Dendritic cell treated with granulocyte-macrophage colony-stimulating factor and Interleukin-4, amounts not matched to agents 40 ng/mL and 50 ng/mL, for 4 days (primary cell): ENCODE results near the gene TANK.

Experiments
- H3K27ac Mint-ChIP-seq: one replicate; pipeline ENCODE4 v1.8.0; 2022; ENCODE audit warnings: mild to moderate bottlenecking, mixed read lengths
- H3K27me3 Mint-ChIP-seq: one replicate; pipeline ENCODE4 v1.8.0; 2022; ENCODE audit warnings: mild to moderate bottlenecking, mixed read lengths
- H3K36me3 Mint-ChIP-seq: one replicate; pipeline ENCODE4 v1.8.0; 2022; ENCODE audit warnings: low read depth, mixed read lengths
- H3K4me1 Mint-ChIP-seq: one replicate; pipeline ENCODE4 v1.8.0; 2022; ENCODE audit warnings: low read depth, mixed read lengths
- H3K4me3 Mint-ChIP-seq: one replicate; pipeline ENCODE4 v1.8.0; 2022; ENCODE audit warnings: mild to moderate bottlenecking, moderate library complexity, mixed read lengths
- H3K9me3 Mint-ChIP-seq: one replicate; pipeline ENCODE4 v1.8.0; 2022; ENCODE audit warnings: mixed read lengths
- intact Hi-C: fragments of 100-400 bp; cut with micrococcal nuclease; formaldehyde crosslinking; loops from one replicate; pipeline ENCODE4 v1.15.0; 2022

TANK gene

GRCh38 chr2:161160226-161161073, at the start of gene TANK:
TSS of gene TANK (plus strand) at chr2:161160428. CDS start at chr2:161179663, 19,235 bp downstream.
- H3K27ac Mint-ChIP-seq = peak within 1 kb of the TSS; percentile 98
- peak within 1 kb of the TSS; percentile 95 for H3K4me3 Mint-ChIP-seq
- intact Hi-C loops = loop anchor here (1.0 to 5.0 kb wide), 4 partner anchors 21 to 83 kb away; no protein-coding TSS in a partner anchor
- H3K27me3 Mint-ChIP-seq = no peaks in the 10 kb centered on the region
- H3K36me3 Mint-ChIP-seq = peaks cover 70% of the 10 kb centered on the region
- H3K4me1 Mint-ChIP-seq = peaks cover 32% of the 10 kb centered on the region
- H3K9me3 Mint-ChIP-seq = no peaks in the 10 kb centered on the region

GRCh38 chr2:161111531-161111930, 48.7 kb upstream of the TANK start:
- H3K4me3 Mint-ChIP-seq = no peak overlapping the region
- intact Hi-C loops = no loop called here
- no peaks in the 10 kb centered on the region for H3K9me3 Mint-ChIP-seq
- H3K27ac Mint-ChIP-seq = no peak overlapping the region
- H3K4me1 Mint-ChIP-seq = peaks cover 30% of the 10 kb centered on the region
- no peaks in the 10 kb centered on the region for H3K27me3 Mint-ChIP-seq
- H3K36me3 Mint-ChIP-seq = no peaks in the 10 kb centered on the region

GRCh38 chr2:161112908-161113307, 47.3 kb upstream of the TANK start:
- Mint-ChIP-seq H3K4me1 (peaks cover 34% of the 10 kb centered on the region), H3K9me3 (no peaks in the 10 kb centered on the region), H3K4me3 (no peak overlapping the region), H3K36me3 (no peaks in the 10 kb centered on the region), H3K27me3 (no peaks in the 10 kb centered on the region), H3K27ac (no peak overlapping the region)
- intact Hi-C loops = no loop called here

- intact Hi-C loops = no loop called here
- Mint-ChIP-seq H3K27ac (no peak overlapping the region), H3K4me1 (peaks cover 32% of the 10 kb centered on the region), H3K9me3 (no peaks in the 10 kb centered on the region), H3K27me3 (no peaks in the 10 kb centered on the region), H3K36me3 (no peaks in the 10 kb centered on the region), H3K4me3 (no peak overlapping the region)
Observed at GRCh38 chr2:161113693-161114575, 46.3 kb upstream of the TANK start.

- Mint-ChIP-seq H3K4me1 (peaks cover 29% of the 10 kb centered on the region), H3K36me3 (no peaks in the 10 kb centered on the region), H3K27me3 (no peaks in the 10 kb centered on the region), H3K9me3 (no peaks in the 10 kb centered on the region), H3K4me3 (no peak overlapping the region), H3K27ac (no peak overlapping the region)
- intact Hi-C loops = no loop called here
Observed at GRCh38 chr2:161115205-161115604, 45.0 kb upstream of the TANK start.

GRCh38 chr2:161115605-161116380, 44.4 kb upstream of the TANK start:
- Mint-ChIP-seq H3K27me3 (no peaks in the 10 kb centered on the region), H3K4me1 (peaks cover 29% of the 10 kb centered on the region), H3K27ac (peak overlapping the region; percentile 51), H3K9me3 (no peaks in the 10 kb centered on the region), H3K36me3 (no peaks in the 10 kb centered on the region), H3K4me3 (no peak overlapping the region)
- intact Hi-C loops = no loop called here

GRCh38 chr2:161116509-161116908, 43.7 kb upstream of the TANK start:
- intact Hi-C loops = no loop called here
- H3K27ac Mint-ChIP-seq = peak overlapping the region; percentile 51
- H3K4me1 Mint-ChIP-seq = peaks cover 26% of the 10 kb centered on the region
- no peaks in the 10 kb centered on the region for H3K9me3 Mint-ChIP-seq
- H3K27me3 Mint-ChIP-seq = no peaks in the 10 kb centered on the region
- H3K36me3 Mint-ChIP-seq = no peaks in the 10 kb centered on the region
- no peak overlapping the region for H3K4me3 Mint-ChIP-seq

GRCh38 chr2:161117506-161117905, 42.7 kb upstream of the TANK start:
- H3K27me3 Mint-ChIP-seq = no peaks in the 10 kb centered on the region

GRCh38 chr2:161118722-161119121, 41.5 kb upstream of the TANK start:
- Mint-ChIP-seq H3K27ac (no peak overlapping the region), H3K4me3 (no peak overlapping the region), H3K36me3 (no peaks in the 10 kb centered on the region), H3K9me3 (no peaks in the 10 kb centered on the region), H3K4me1 (peaks cover 34% of the 10 kb centered on the region), H3K27me3 (no peaks in the 10 kb centered on the region)
- intact Hi-C loops = no loop called here

More at GRCh38 chr2:161117506-161117905, 42.7 kb upstream of the TANK start:
- Mint-ChIP-seq H3K36me3 (no peaks in the 10 kb centered on the region), H3K27ac (no peak overlapping the region), H3K4me1 (peaks cover 21% of the 10 kb centered on the region), H3K4me3 (no peak overlapping the region), H3K9me3 (no peaks in the 10 kb centered on the region)
- intact Hi-C loops = no loop called here

- H3K27me3 Mint-ChIP-seq = no peaks in the 10 kb centered on the region
- H3K4me1 Mint-ChIP-seq = peaks cover 39% of the 10 kb centered on the region
- no peaks in the 10 kb centered on the region for H3K36me3 Mint-ChIP-seq
- no peak overlapping the region for H3K4me3 Mint-ChIP-seq
- intact Hi-C loops = no loop called here
- no peaks in the 10 kb centered on the region for H3K9me3 Mint-ChIP-seq
- H3K27ac Mint-ChIP-seq = no peak overlapping the region
Observed at GRCh38 chr2:161119483-161119882, 40.7 kb upstream of the TANK start.

GRCh38 chr2:161120775-161121174, 39.5 kb upstream of the TANK start:
- no peaks in the 10 kb centered on the region for H3K36me3 Mint-ChIP-seq
- H3K4me3 Mint-ChIP-seq = no peak overlapping the region
- H3K9me3 Mint-ChIP-seq = no peaks in the 10 kb centered on the region
- intact Hi-C loops = loop anchor here (5.0 kb wide), 1 partner anchor 33 kb away; no protein-coding TSS in a partner anchor
- no peaks in the 10 kb centered on the region for H3K27me3 Mint-ChIP-seq
- H3K27ac Mint-ChIP-seq = no peak overlapping the region
- peaks cover 30% of the 10 kb centered on the region for H3K4me1 Mint-ChIP-seq

- no peak overlapping the region for H3K4me3 Mint-ChIP-seq
Observed at GRCh38 chr2:161121622-161122021, 38.6 kb upstream of the TANK start.

GRCh38 chr2:161122772-161123530, 37.3 kb upstream of the TANK start:
- Mint-ChIP-seq H3K36me3 (no peaks in the 10 kb centered on the region), H3K4me3 (no peak overlapping the region), H3K27me3 (no peaks in the 10 kb centered on the region), H3K27ac (peak overlapping the region; percentile 57), H3K4me1 (peaks cover 18% of the 10 kb centered on the region), H3K9me3 (no peaks in the 10 kb centered on the region)
- intact Hi-C loops = loop anchor here (5.0 kb wide), 1 partner anchor 36 kb away; no protein-coding TSS in a partner anchor

More at GRCh38 chr2:161121622-161122021, 38.6 kb upstream of the TANK start:
- Mint-ChIP-seq H3K4me1 (peaks cover 21% of the 10 kb centered on the region), H3K9me3 (no peaks in the 10 kb centered on the region), H3K27ac (no peak overlapping the region), H3K36me3 (no peaks in the 10 kb centered on the region), H3K27me3 (no peaks in the 10 kb centered on the region)
- intact Hi-C loops = loop anchor here (5.0 kb wide), 1 partner anchor 34 kb away; no protein-coding TSS in a partner anchor
